HG02588 (cell line): ENCODE measurements around the gene STK17A.
"Not testable (repeated sequence)": the region's sequence is repeated elsewhere in the genome, so short reads cannot be mapped to it uniquely, and the experiment has no call there.

ENCODE experiments used
- ATAC-seq: cut with Tn5 transposase; IDR thresholded peaks from one replicate; pipeline ENCODE4 v1.9.1; 2021; ENCODE audit warnings: mild to moderate bottlenecking, moderate library complexity; ENCODE audit not compliant: unreplicated experiment

The STK17A gene

DNA sequence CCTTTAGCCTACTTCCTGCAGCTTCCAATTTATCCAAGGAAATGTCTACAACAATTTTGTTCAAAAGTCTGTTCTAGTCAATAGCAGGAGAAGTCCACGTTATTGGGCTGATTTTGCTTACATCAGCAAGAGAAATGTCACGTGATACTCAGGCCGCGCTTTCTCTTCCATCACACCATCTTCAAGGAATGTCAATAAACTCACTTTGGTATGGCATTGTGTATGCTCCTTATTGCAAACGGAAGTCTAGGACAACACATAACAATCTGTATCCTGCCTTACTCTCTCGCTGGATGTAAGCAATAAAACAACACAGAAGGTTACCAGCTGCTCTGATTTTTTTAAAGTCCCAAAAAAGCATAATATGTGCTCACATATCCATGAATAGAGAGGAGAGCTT, 17.1 kb upstream of the STK17A start:
- ATAC-seq = no peak

DNA sequence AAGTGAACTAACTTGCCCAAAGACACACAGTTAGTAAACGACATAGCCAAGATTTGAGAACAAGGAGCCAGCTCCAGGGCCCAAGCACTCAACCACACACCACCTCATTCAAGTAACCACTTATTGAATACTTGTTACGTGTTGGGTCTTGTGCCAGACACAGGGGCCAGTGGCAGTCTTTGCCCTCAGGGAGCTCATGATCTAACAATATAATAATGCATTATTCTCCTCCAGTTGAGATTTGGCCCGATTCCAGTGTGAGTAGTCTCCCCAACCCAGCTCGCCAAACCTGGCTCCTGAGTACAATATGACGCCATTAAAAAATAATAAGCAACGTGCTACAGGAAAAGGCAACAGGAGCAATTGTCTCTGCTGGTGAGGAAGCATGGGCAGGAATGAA, 14.4 kb upstream of the STK17A start:
- ATAC-seq = no peak

DNA sequence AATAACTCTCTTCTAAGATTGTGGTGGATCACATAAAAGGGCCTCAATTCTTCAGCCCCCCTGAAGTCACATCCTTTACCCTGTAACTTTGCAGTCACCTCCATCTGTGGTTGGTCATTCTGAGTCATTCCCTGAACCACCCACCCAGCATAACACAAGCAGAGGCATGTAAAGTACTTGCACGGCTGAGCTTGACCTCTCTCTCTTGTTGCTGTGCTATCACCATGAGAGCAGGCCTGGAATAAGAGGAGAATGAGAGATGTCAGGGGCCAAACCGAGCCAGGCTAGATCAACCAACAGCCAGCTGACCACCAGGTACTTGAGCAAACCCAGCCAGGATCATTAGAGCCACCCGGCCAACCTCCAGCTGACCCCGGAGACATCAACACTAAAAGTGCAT, 13.5 kb upstream of the STK17A start:
- ATAC-seq = peak; percentile 61

DNA sequence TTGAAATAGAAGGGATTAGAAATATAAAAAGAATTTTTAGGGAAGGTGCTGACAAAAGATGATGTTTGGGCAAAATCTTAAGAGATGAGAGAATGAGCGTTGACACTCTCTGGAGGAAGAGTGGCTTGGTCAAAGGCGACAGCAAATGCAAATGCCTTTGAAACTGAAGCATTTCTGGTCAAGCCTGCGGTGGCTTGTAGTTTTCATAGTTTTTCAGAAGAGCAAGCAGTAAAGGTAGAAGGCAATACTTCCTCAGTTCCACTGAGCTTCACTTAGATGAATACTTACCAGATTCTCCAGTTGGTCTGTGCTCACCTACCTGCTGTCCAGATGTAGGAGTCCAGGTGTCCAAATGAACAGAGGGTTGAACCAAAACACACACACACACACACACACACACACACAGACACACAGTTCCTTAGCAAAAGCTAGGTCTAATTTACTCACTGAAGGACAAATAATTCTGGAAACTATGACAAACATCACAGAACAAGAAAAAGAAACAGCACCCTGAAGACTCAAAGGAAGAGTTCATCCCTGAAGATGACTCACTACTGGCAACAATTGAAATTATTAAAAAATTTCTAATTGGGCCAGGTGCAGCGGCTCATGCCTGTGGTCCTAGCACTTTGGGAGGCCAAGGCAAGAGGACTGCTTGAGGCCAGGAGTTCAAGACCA, 12.1 kb upstream of the STK17A start:
- ATAC-seq = peak; percentile 82

DNA sequence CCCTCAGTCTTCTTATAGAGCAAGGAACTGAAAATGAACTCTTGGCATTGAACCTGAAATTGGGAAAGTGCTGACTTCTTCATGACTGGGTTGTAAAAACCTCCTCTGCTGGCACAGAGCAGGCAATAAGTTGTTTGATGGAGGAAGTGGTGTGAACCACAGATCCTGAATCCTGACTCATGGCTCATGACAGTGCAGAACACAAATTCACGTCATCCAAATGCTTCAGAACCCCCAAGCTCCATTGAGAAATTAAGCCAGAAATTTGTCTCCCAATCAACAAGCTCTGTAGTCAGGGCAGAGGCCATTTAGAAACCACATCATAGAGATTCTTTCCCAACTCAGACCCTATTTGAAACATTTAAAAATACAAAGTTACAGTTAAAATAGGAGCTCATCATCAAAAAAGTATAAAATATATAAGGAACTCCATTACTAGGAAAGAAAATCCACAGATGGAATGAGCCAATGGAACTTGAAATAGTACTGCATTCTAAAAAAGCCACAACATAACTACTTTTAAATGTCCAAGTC, 10.3 kb upstream of the STK17A start:
- ATAC-seq = no peak

DNA sequence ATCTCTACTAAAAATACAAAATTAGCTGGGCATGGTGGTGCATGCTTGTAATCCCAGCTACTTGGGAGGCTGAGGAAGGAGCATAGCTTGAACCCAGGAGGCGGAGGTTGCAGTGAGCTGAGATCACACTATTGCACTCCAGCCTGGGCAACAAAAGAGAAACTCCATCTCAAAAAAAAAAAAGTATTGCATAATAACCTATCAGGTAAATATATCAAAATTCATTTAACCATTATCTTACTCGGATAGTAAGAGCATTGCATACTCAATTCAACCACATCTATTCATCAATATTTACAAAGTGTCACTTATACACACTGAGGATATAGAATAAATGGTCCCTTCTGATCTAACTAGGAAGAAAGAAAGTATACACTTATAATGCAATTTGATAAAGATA, 9.1 kb upstream of the STK17A start:
- ATAC-seq = not testable (repeated sequence)

DNA sequence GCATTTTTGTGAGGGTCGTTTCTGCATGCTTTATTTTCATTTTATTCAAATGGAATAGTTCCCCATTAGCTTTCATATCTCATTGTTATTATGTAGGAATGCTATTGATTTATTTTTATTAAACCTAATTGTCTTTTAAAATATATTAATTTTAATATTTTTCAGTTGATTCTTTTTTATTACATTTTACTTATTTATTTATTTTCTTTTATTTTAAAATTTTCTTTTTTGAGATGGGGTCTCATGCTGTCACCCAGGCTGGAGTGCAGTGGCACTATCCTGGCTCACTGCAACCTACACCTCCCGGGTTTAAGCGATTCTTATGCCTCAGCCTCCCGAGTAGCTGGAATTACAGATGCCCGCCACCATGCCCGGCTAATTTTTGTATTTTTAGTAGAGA, 7.4 kb upstream of the STK17A start:
- ATAC-seq = no peak

DNA sequence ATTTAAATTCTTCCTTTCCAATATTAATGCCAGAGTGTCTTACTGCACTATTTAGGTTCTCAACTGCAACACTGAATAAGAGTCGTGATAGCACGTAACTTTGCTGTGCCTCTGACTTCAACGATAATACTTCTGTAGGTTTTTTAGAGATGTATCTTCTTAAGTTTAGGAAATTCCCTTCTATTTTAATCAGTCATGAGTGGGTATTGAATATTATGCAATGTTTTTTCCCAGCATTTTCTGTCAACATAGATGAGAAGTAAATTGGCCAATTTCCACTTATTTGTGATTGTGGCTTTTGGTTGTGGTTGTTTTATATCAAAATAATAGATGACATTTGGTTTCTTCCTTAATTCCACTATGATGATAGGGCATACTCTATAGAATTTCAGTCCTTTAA, 6.7 kb upstream of the STK17A start:
- ATAC-seq = no peak

DNA sequence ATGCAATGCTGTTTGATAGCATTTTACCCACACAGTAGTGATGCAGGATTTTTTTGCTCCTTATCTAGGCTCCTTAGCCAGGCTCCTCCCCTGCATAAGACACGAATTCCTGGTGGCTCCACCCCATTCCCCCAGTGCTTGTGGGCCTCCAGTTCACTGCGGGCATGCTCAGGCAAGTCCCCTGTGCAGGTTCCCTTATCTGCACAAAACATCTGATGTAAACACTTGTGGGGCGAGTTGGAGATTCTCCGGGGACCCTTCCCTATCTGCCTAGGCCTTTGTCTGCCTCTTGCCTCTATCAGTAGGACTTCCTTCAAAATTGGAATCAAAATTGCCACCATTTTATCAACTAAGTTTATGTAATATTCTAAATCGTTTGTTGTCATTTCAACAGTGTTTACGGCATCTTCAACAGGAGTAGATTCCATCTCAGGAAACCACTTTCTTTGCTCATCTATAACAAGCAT, 5.4 kb upstream of the STK17A start:
- ATAC-seq = no peak

DNA sequence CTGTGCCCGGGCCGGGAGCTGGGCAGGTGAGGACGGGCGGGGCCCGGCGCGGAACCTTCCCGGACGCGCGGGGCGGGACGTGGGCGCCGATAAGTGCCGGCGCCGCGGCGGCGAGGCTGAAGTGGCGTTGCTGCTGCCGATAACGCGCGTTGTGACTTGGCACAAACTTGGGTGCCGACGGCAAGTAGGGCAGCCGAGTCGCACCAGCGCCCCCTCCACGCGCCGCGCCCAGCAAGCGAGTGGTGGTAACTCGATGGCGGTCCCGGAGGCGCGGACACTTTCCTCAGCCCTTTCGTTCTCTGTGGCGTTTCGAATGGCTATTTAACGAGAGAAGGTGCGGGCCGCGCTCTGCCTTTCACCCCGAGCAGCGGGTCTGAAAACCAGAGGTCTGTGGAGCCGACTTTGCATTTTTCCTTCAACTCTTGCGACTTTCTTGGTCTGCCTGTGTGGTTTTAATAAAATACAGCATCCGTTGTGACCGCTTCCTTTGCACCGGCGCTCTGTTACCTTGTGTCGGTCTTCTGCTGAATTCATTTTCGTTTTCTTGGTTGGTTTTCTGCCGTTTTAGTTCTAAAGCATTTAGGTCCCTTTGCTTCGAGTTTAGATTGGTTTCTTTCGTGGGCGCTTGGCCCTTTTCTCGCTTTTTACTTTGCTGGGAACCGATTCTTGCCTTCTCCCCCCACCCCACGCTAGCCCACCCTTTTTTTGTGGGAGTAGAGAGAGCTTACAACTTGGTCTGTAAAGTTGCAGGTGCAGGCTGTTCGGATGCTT, 701 bp downstream of the STK17A start:
- peak; percentile 16 for ATAC-seq

DNA sequence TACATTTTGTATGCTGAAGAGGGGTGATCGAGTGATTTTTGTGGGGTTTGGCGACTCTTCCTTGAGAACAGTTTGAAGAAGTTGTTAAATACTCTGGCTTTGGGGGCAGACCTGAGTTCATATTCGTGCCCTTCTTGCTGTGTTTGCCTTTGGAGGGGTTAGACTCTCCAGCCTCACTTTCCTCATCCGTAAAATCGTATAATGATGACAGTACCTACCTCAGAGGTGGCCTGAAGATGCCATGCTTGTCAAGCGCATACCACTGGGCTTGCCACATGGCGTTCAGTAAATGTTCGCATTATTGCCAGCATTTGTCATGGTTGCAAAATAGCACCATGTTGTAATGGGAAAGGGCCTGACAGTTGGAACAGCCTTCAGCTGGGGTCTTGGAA, 1.3 kb downstream of the STK17A start:
- no peak for ATAC-seq

DNA sequence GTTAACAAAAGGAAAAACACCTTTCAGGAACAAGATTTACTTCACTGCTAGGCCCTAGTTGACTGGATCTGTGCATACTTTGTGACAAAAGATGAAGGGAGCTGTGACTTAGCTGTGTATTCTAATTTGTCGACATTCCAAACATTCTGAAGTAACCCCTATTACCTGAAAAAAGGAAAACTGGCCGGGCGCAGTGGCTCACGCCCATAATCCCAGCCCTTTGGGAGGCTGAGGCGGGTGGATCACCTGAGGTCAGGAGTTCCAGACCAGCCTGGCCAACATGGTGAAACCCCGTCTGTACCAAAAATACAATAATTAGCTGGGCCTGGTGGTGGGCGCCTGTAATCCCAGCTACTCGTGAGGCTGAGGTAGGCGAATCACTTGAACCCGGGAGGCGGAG, 1.8 kb downstream of the STK17A start:
- not testable (repeated sequence) for ATAC-seq

DNA sequence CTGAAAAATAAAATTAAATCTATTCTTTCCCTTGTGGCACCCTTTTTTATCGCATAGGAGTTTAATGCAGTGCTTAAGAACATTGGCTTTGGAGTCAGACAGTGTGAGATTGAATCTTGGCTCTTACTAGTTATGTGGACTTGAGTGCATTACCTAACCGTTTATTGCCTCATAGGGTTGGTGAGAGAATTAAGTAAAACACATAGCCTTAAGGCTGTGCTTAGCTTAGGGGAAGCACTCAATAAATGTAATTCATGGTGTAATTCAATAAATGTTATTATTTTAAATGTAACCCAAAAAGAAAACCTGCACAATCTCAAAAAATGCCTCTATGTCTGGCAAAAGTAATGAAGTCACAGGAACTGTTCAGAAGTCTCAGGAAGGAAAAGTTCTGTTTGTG, 2.7 kb downstream of the STK17A start:
- ATAC-seq = no peak

DNA sequence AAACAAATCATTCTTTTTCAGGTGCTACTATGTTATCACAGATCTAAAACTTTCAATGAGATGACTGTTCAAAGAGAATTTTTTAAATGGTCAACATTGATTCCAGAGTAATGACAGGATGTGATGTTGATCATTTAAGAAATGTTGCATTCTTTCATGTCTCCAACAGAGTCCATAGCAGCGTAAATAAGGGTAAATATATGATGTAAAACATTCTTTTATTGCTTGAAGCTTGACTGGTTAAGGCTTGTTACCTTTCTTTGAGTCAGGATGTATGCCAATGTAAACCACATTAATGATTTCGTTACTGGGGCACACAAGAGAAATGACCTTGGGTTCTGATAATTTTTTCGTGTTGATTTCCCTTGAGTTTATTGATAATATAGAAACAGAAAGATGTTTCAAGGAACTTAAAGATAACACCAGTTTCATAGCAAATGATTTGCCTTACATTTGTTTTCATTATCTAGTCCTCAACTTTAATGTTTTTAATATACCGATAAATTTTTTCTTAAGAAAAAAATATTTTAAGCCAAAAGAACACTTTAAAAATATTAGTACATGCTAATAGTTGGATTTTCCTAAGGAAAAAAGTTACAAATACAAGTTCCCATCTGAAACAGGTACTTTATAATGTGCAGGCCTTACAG, 3.5 kb downstream of the STK17A start:
- no peak for ATAC-seq

DNA sequence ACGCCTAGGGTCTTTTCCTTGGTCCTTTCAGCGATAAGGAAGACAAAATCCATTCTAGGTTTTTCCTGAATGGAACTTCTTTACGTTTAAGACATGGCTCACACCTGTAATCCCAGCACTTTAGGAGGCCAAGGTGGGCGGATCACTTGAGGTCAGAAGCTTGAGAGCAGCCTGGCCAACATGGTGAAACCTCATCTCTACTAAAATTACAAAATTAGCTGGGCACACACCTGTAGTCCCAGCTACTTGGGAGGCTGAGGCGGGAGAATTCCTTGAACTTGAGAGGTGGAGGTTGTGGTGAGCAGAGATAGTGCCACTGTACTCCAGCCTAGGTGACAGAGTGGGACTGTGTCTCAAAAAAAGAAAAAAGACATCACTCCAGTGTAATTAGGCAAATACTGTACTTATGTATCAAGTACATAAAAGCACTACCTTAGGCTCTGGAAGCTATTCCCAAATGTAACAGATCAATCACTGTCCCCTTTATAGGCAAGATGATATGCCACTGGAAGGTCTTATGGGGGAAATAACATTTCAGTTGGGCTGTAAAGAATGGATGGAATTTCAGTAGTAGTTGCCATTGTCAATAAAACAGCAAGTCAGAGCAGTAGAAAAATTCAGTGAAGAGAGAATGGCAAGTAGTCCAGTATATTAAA, 5.7 kb downstream of the STK17A start:
- ATAC-seq = no peak

DNA sequence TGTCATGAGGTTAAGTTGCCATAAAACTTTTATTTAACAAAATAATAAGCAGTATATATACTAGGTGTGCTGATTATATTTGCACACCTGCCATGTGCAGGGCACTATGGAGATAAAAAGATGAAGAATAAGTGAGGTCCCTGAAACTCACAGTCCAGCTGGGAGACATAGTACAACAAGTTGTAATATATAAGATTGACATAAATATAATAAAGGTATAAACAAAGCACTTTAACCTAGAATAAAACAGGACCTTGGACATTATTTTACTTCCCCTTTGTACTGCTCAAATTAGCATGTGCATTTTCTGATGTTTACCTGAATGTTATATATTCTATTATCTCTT, 6.2 kb downstream of the STK17A start:
- ATAC-seq = no peak

DNA sequence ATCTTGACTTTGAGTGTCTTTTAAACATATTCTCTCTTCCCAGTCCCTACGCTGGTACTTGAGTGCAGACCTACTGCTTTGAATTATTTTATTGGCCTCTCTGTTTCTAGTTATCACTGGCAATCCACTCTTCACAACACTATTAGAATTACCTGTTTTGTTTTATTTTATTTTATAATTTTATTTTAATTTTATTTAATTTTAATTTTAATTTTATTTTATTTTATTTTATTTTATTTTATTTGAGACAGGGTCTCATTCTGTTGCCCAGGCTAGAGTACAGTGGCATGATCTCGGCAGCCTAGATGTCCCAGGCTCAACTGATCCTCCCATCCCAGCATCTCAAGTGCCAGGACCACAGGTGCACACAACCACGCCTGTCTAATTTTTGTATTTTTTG, 6.8 kb downstream of the STK17A start:
- ATAC-seq = no peak

DNA sequence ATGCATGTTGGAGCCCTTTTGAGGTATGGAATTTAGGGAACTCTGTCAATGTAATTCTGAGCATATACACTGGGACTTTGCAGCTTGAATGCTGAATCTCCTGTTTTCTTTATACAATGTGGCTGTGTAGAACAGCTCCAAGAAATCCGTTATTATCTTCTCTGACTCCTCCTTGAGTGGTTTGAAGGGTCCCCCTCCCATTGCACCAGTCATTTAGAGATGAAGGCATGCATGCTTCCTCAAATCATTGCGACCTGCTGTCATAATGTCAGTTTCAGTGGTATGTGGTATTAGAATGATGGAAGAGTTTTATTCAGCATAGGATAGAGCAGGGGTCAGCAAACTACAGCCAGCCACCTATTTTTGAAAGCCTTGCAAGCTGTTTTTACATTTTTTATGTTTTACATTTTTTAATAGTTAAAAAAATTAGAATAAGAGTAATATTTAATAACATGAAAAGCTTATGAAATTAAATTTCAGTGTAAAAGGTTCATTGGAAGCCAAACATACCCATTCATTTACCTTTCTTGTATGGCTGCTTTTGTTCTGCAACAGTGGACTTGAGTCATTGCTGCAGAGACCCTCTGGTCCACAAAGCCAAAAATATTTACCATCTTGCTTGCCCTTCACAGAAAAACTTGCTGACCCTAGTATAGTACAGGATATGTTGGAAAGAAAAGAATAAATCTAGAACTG, 8.1 kb downstream of the STK17A start:
- peak; percentile 76 for ATAC-seq

DNA sequence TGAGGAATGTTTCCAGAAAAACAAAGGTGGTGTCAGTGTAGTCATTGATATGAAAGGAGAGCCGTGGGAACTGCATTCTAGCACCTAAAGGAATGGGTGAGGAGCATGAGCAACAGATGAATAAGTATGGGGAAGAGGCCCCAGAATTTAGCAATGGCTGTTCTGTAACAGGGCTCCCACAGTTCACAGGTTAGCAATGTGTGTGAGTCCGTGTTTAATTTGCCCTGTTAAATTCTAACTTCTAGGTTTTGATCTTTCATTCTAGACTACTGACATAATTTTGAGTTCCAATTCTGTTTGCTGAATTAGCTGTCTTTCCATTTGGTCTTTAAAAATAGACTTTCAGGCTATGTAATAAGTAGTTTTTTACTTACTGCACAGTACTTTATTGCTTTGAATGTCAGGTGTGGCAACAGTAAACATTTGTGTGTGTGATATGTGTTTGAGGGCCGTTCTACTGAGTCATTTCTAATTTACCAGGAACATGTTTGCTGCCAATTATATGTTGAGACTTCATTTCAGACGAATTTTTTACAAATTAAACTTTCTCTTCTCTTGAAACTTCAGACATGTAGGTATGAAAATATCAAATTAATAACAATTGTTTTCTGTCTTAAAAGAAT, 8.8 kb downstream of the STK17A start:
- ATAC-seq = no peak

DNA sequence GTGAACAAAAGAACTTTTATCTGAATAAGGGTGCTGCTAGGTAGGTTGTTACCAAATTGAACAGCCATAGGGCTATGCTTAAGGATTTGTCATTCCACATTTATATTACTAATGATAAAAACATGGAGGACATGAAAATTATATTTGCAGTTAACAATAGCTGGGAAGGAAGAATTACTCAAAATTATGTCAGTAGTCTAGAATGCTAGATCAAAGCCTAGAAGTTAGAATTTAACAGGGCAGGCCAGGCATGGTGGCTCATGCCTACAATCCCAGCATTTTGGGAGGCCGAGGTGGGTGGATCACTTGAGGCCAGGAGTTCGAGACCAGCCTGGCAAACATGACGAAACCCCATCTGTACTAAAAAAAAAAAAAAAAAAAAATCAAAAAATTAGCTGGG, 9.4 kb downstream of the STK17A start:
- ATAC-seq = no peak
